HEK293T (cell line): ENCODE results near the gene ACP4.

Experiments used
- ARNT ChIP-seq: fragments of 450-650 bp; IDR thresholded peaks from 2 replicates; pipeline ENCODE4 v1.6.1; 2017; ENCODE audit warnings: mild to moderate bottlenecking
- BHLHE40 ChIP-seq: fragments of 450-650 bp; IDR thresholded peaks from 2 replicates; pipeline ENCODE4 v1.6.1; 2016; ENCODE audit warnings: mild to moderate bottlenecking, moderate library complexity, borderline replicate concordance
- CTBP1 ChIP-seq: fragments of 450-650 bp; IDR thresholded peaks from 2 replicates; pipeline ENCODE4 v1.6.1; 2016; ENCODE audit warnings: borderline replicate concordance
- ELF4 ChIP-seq: fragments of 450-650 bp; IDR thresholded peaks from 2 replicates; pipeline ENCODE4 v1.6.1; 2017; ENCODE audit warnings: antibody characterized with exemption
- FOXA1 ChIP-seq: fragments of 450-650 bp; IDR thresholded peaks from 2 replicates; pipeline ENCODE4 v1.6.1; 2016; ENCODE audit warnings: mild to moderate bottlenecking
- FOXK2 ChIP-seq: fragments of 450-650 bp; IDR thresholded peaks from 2 replicates; pipeline ENCODE4 v1.6.1; 2016; ENCODE audit warnings: mild to moderate bottlenecking
- FOXM1 ChIP-seq: fragments of 450-650 bp; IDR thresholded peaks from 2 replicates; pipeline ENCODE4 v1.6.1; 2017; ENCODE audit warnings: mild to moderate bottlenecking, borderline replicate concordance
- HDGF ChIP-seq: fragments of 450-650 bp; IDR thresholded peaks from 2 replicates; pipeline ENCODE4 v1.6.1; 2017; ENCODE audit warnings: antibody characterized with exemption, borderline replicate concordance
- L3MBTL2 ChIP-seq: fragments of 450-650 bp; conservative IDR thresholded peaks from 2 replicates; pipeline ENCODE4 v1.6.1; 2016; ENCODE audit warnings: mild to moderate bottlenecking
- PKNOX1 ChIP-seq: fragments of 450-650 bp; IDR thresholded peaks from 2 replicates; pipeline ENCODE4 v1.6.1; 2016
- SP1 ChIP-seq: fragments of 450-650 bp; IDR thresholded peaks from 2 replicates; pipeline ENCODE4 v1.6.1; 2017
- SUZ12 ChIP-seq: fragments of 450-650 bp; IDR thresholded peaks from 2 replicates; pipeline ENCODE4 v1.6.1; 2016; ENCODE audit warnings: mild to moderate bottlenecking
- TARDBP ChIP-seq: fragments of 450-650 bp; IDR thresholded peaks from 2 replicates; pipeline ENCODE4 v1.6.1; 2016
- ZNF384 ChIP-seq: fragments of 450-650 bp; IDR thresholded peaks from 2 replicates; pipeline ENCODE4 v1.6.1; 2016

- TF ChIP-seq PKNOX1 (no peak), HDGF (no peak), FOXM1 (no peak), ARNT (no peak), ZNF384 (no peak), FOXA1 (no peak), BHLHE40 (no peak), SP1 (no peak), L3MBTL2 (no peak), ELF4 (no peak), CTBP1 (no peak), FOXK2 (no peak), SUZ12 (no peak), TARDBP (no peak)
These were observed 39.6 kb downstream of the ACP4 start for GRCh38 chr19:50829801-50830200.
